HG03135 (cell line): Measurements from ENCODE around the gene PPIL1.
"Not testable (repeated sequence)": the region's sequence is repeated elsewhere in the genome, so short reads cannot be mapped to it uniquely, and the experiment has no call there.

Source experiments
- ATAC-seq: cut with Tn5 transposase; IDR thresholded peaks from one replicate; pipeline ENCODE4 v1.9.1; 2021; ENCODE audit warnings: mild to moderate bottlenecking, moderate library complexity; ENCODE audit not compliant: unreplicated experiment

PPIL1 gene

GRCh38 chr6:36817847-36818246 is 56.8 kb downstream of the PPIL1 start:
- no peak for ATAC-seq

GRCh38 chr6:36817176-36817817 is 57.3 kb downstream of the PPIL1 start:
- no peak for ATAC-seq

- no peak for ATAC-seq
These were observed 58.5 kb downstream of the PPIL1 start for GRCh38 chr6:36815962-36816735.

- no peak for ATAC-seq
These were observed 60.4 kb downstream of the PPIL1 start for GRCh38 chr6:36814249-36814648.

- no peak for ATAC-seq
These were observed 61.1 kb downstream of the PPIL1 start for GRCh38 chr6:36813526-36813925.

- ATAC-seq, result not testable (repeated sequence)
These were observed 61.6 kb downstream of the PPIL1 start for GRCh38 chr6:36813047-36813446.

- ATAC-seq, result no peak
These were observed 64.4 kb downstream of the PPIL1 start for GRCh38 chr6:36809941-36810803.

GRCh38 chr6:36809156-36809555 is 65.4 kb downstream of the PPIL1 start:
- no peak for ATAC-seq

GRCh38 chr6:36808634-36809033 is 66.0 kb downstream of the PPIL1 start:
- no peak for ATAC-seq

GRCh38 chr6:36807750-36808149 is 66.9 kb downstream of the PPIL1 start:
- no peak for ATAC-seq

- no peak for ATAC-seq
These were observed 67.5 kb downstream of the PPIL1 start for GRCh38 chr6:36807143-36807542.

- ATAC-seq, result no peak
These were observed 68.7 kb downstream of the PPIL1 start for GRCh38 chr6:36805917-36806316.

GRCh38 chr6:36805096-36805797 is 69.4 kb downstream of the PPIL1 start:
- no peak for ATAC-seq
